ENCODE measurements around the gene PDGFD.

The PDGFD gene

DNA sequence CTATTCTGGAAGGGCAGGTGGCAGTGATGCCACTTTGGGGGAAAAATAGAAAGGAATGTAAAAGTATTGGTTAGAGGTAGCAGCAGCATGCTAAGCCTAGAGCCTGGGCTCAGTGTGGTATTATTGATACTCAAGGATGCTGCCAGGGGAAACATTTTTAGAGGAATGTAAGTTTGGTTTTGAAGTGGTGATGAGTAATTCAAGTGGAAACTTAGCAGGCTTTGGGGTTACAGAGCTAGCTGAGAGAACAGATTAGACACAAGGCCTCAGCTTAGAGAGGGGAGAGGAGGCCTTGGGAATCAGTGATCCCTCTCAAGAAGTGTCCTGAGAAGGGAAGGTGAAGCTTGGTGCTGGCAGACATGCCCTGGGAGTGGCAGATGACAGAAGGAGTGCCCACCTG lies 160.5 kb downstream of the PDGFD start:
- DNase-seq (ENCODE audit: extremely low read depth, low read depth), result no peak
- TF ChIP-seq CTCF (IDR thresholded peaks at IDR 0.05; ENCODE audit: low read depth, low read length), result no peak

DNA sequence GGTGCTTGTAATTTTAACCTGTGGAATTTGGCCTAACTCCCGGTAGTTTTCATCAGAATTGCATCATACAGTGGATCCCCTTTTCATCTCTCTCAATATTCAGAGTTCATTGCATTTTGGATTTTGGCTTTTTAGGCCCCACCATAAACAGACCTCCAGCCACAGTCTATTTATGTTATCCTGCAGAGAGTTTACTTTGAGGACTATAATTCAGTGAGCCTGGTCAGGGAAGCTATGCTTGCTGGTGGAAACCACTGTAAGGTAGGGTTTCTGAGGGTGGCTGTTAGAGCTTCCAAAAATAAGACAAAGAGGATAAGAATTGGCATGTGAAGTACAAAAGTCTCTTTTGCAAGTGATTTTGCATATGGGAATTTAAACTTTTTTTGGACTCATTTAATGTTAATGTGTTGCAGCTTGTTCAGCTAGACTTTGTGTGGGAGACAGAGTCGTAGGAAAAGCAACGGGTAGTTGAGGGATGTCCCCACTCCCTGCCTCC lies 162.3 kb downstream of the PDGFD start:
- DNase-seq (ENCODE audit: extremely low read depth, low read depth), result no peak
- no peak for TF ChIP-seq CTCF (IDR thresholded peaks at IDR 0.05; ENCODE audit: low read depth, low read length)

DNA sequence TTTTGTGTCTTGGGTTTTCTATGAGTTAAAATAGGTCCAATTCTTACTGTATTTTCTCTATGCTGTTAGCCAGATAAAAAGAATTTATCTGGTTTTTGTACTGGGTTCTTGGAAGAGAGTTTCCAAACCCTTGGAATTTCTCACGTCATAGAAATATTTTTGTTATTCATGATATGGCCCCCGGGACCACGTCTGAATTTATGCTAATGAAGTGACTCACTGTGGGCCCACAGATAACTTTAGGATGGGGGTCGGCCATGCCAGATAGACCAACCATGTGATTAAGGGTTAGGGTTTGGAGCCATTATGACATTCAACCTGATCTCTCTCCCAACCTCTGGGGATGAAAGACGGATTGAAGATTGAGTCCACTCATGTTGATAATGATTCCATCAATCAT lies 163.1 kb downstream of the PDGFD start:
- TF ChIP-seq CTCF (IDR thresholded peaks at IDR 0.05; ENCODE audit: low read depth, low read length), result no peak
- no peak for DNase-seq (ENCODE audit: extremely low read depth, low read depth)

GRCh38 chr11:103998826-103999508 lies 165.0 kb downstream of the PDGFD start:
- no peak for TF ChIP-seq CTCF (IDR thresholded peaks at IDR 0.05; ENCODE audit: low read depth, low read length)
- DNase-seq (ENCODE audit: extremely low read depth, low read depth), result no peak

DNA sequence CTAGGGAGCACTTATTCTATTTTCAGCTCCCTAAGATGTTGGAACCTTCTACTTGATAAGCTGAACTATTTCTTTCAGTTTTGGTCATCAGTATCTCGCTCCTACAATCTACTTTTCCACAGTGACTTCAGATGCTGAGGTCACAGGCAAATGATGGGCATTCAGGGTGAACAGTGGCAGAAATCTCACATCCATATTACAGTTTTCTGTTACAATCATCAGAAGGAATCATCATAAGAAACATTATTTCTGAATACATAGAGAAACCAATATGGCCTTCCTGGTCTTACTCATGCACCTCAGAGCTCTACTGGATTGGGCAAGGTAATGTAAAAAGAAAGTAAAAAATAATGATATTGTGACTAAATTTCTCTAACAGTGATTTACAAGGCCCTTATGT lies 166.9 kb downstream of the PDGFD start:
- TF ChIP-seq CTCF (IDR thresholded peaks at IDR 0.05; ENCODE audit: low read depth, low read length), result no peak

GRCh38 chr11:103995896-103996295 lies 168.1 kb downstream of the PDGFD start:
- DNase-seq (ENCODE audit: extremely low read depth, low read depth), result no peak
- TF ChIP-seq CTCF (IDR thresholded peaks at IDR 0.05; ENCODE audit: low read depth, low read length), result no peak

More for the DNA sequence above, 166.9 kb downstream of the PDGFD start:
- DNase-seq (ENCODE audit: extremely low read depth, low read depth), result no peak

DNA sequence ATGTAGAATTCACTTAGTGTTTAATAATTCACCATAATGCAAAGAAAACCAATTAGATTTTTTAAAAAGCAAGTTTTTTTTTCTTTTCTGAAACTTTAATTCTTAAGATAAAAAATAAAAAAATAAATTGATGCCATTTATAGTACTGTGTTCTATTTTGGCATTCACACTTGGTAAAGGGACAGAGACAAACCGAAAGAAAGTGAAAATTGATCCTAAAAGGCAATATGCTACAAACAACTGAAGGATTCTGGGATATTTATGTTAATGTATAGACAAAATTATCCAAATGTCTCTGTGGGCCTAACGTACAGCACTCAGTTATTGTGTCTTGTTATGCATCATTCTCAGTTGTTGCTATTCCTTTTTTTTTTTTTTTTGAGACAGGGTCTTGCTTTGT lies 169.4 kb downstream of the PDGFD start:
- DNase-seq (ENCODE audit: extremely low read depth, low read depth), result no peak

More for the DNA sequence above, 169.4 kb downstream of the PDGFD start:
- no peak for TF ChIP-seq CTCF (IDR thresholded peaks at IDR 0.05; ENCODE audit: low read depth, low read length)
